GM12891 (cell line): ENCODE data around the gene SLC22A23.

Experiments used
- PAX5 ChIP-seq: IDR thresholded peaks from 2 replicates; pipeline ENCODE4 v1.6.1; 2011; ENCODE audit warnings: low read length, moderate library complexity, mild to moderate bottlenecking; ENCODE audit not compliant: insufficient read depth, severe bottlenecking
- POLR2A ChIP-seq: IDR thresholded peaks from 2 replicates; pipeline ENCODE4 v1.6.1; 2011; ENCODE audit warnings: low read depth, low read length, control low read depth
- POLR2AphosphoS5 ChIP-seq: IDR thresholded peaks from 2 replicates; pipeline ENCODE4 v1.6.1; 2011; ENCODE audit warnings: low read depth, low read length, control low read depth
- POU2F2 ChIP-seq: IDR thresholded peaks from 2 replicates; pipeline ENCODE4 v1.6.1; 2011; ENCODE audit warnings: low read depth, mild to moderate bottlenecking, control low read depth, low read length, moderate library complexity
- SPI1 ChIP-seq: IDR thresholded peaks from 2 replicates; pipeline ENCODE4 v1.6.1; 2011; ENCODE audit warnings: low read depth, low read length, control low read depth
- TAF1 ChIP-seq: IDR thresholded peaks from 2 replicates; pipeline ENCODE4 v1.6.1; 2011; ENCODE audit warnings: low read depth, low read length, control low read depth

DNA sequence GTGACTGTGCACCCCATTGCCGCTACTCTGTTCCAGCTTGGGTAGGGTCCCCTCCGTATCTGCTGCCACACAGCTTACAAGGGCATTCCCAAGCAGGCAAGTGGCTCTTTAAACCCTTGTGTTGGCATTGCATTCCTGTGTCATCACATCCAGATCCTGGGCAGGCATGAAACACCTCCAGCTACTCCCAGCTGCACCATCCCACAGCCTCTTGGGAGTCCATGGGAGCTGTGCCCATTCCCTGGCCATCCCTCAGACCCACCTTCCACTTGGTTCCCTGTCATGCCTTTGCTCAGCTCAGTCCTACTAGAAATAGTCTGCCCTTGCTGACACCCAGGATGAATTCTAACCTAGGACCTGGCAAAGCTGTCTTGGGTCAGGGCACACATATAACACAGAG is 110.4 kb downstream of the SLC22A23 start:
- TF ChIP-seq POLR2AphosphoS5: no peak
- no peak for TF ChIP-seq POLR2A
- no peak for TF ChIP-seq SPI1
- TF ChIP-seq TAF1: no peak
- no peak for TF ChIP-seq POU2F2
- no peak for TF ChIP-seq PAX5
